ENCODE measurements around the gene HOXD11.

The HOXD11 gene

GRCh38 chr2:176102309-176102866 lies 4.7 kb upstream of the HOXD11 start:
- Histone ChIP-seq H3K4me1 (ENCODE audit: low read depth, poor library complexity, severe bottlenecking) (no peaks in the 10 kb centered on the region), H2AFZ (ENCODE audit: low read depth) (no peak overlapping the region), H3K27me3 (ENCODE audit: insufficient read depth, low read depth) (no peaks in the 10 kb centered on the region), H3K4me2 (no peak overlapping the region), H4K20me1 (ENCODE audit: insufficient read depth) (no peaks in the 10 kb centered on the region), H3K36me3 (ENCODE audit: insufficient read depth) (no peaks in the 10 kb centered on the region), H3K9ac (no peak overlapping the region), H3K4me3 (IDR thresholded peaks at IDR 0.05; ENCODE audit: insufficient read depth, low read depth, low read length) (no peak overlapping the region), H3K79me2 (ENCODE audit: insufficient read depth, low read depth) (no peaks in the 10 kb centered on the region), H3K27ac (no peak overlapping the region)
- no peak for TF ChIP-seq CTCF (conservative IDR thresholded peaks at IDR 0.05; ENCODE audit: low read depth, low read length)

GRCh38 chr2:176103194-176103593 lies 3.9 kb upstream of the HOXD11 start:
- H3K36me3 ChIP-seq (ENCODE audit: insufficient read depth), result no peaks in the 10 kb centered on the region
- H3K27me3 ChIP-seq (ENCODE audit: insufficient read depth, low read depth), result no peaks in the 10 kb centered on the region
- H4K20me1 ChIP-seq (ENCODE audit: insufficient read depth), result no peaks in the 10 kb centered on the region
- no peak overlapping the region for H3K4me3 ChIP-seq (IDR thresholded peaks at IDR 0.05; ENCODE audit: insufficient read depth, low read depth, low read length)
- no peak overlapping the region for H3K9ac ChIP-seq
- H3K27ac ChIP-seq, result no peak overlapping the region
- H2AFZ ChIP-seq (ENCODE audit: low read depth), result no peak overlapping the region
- H3K79me2 ChIP-seq (ENCODE audit: insufficient read depth, low read depth), result no peaks in the 10 kb centered on the region
- H3K4me2 ChIP-seq, result no peak overlapping the region
- TF ChIP-seq CTCF (conservative IDR thresholded peaks at IDR 0.05; ENCODE audit: low read depth, low read length), result no peak
- H3K4me1 ChIP-seq (ENCODE audit: low read depth, poor library complexity, severe bottlenecking), result no peaks in the 10 kb centered on the region

GRCh38 chr2:176103742-176104315 lies 3.3 kb upstream of the HOXD11 start:
- Histone ChIP-seq H3K4me3 (IDR thresholded peaks at IDR 0.05; ENCODE audit: insufficient read depth, low read depth, low read length) (no peak overlapping the region), H3K4me2 (no peak overlapping the region)

GRCh38 chr2:176104316-176105077 lies 2.6 kb upstream of the HOXD11 start:
- Histone ChIP-seq H2AFZ (ENCODE audit: low read depth) (no peak overlapping the region), H3K36me3 (ENCODE audit: insufficient read depth) (no peaks in the 10 kb centered on the region), H3K4me3 (IDR thresholded peaks at IDR 0.05; ENCODE audit: insufficient read depth, low read depth, low read length) (no peak overlapping the region), H3K4me2 (no peak overlapping the region), H3K27ac (no peak overlapping the region), H3K27me3 (ENCODE audit: insufficient read depth, low read depth) (no peaks in the 10 kb centered on the region), H3K79me2 (ENCODE audit: insufficient read depth, low read depth) (no peaks in the 10 kb centered on the region), H3K4me1 (ENCODE audit: low read depth, poor library complexity, severe bottlenecking) (no peaks in the 10 kb centered on the region), H3K9ac (no peak overlapping the region), H4K20me1 (ENCODE audit: insufficient read depth) (no peaks in the 10 kb centered on the region)
- TF ChIP-seq CTCF (conservative IDR thresholded peaks at IDR 0.05; ENCODE audit: low read depth, low read length), result no peak

More at GRCh38 chr2:176103742-176104315, 3.3 kb upstream of the HOXD11 start:
- Histone ChIP-seq H2AFZ (ENCODE audit: low read depth) (no peak overlapping the region), H4K20me1 (ENCODE audit: insufficient read depth) (no peaks in the 10 kb centered on the region), H3K27ac (no peak overlapping the region), H3K27me3 (ENCODE audit: insufficient read depth, low read depth) (no peaks in the 10 kb centered on the region), H3K9ac (no peak overlapping the region), H3K79me2 (ENCODE audit: insufficient read depth, low read depth) (no peaks in the 10 kb centered on the region), H3K36me3 (ENCODE audit: insufficient read depth) (no peaks in the 10 kb centered on the region), H3K4me1 (ENCODE audit: low read depth, poor library complexity, severe bottlenecking) (no peaks in the 10 kb centered on the region)
- no peak for TF ChIP-seq CTCF (conservative IDR thresholded peaks at IDR 0.05; ENCODE audit: low read depth, low read length)
